ENCODE data around the gene KCTD2.
"Not testable (repeated sequence)": the region's sequence is repeated elsewhere in the genome, so short reads cannot be mapped to it uniquely, and the experiment has no call there.

The KCTD2 gene

DNA sequence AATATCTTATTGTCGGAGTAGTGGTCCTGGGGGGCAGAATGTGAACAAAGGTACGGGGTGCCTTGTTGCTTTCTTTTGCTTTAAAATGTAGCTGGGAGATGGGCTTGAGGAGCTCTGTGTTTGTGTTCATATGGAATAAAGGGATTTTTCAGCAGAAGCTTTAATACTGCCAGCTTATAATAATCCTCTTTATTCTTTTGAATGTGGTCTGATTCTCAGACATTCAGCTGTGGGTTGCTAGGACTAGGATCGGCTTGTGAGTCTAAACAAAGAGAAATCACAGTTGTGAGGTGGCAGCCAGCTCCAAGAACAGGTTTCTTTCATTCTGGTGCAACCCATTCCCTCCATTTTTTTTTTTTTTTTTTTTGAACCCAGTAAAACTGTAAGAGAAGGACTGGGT lies 27.3 kb upstream of the KCTD2 start:
- DNase-seq (ENCODE audit: low read depth, low spot score): no peak

DNA sequence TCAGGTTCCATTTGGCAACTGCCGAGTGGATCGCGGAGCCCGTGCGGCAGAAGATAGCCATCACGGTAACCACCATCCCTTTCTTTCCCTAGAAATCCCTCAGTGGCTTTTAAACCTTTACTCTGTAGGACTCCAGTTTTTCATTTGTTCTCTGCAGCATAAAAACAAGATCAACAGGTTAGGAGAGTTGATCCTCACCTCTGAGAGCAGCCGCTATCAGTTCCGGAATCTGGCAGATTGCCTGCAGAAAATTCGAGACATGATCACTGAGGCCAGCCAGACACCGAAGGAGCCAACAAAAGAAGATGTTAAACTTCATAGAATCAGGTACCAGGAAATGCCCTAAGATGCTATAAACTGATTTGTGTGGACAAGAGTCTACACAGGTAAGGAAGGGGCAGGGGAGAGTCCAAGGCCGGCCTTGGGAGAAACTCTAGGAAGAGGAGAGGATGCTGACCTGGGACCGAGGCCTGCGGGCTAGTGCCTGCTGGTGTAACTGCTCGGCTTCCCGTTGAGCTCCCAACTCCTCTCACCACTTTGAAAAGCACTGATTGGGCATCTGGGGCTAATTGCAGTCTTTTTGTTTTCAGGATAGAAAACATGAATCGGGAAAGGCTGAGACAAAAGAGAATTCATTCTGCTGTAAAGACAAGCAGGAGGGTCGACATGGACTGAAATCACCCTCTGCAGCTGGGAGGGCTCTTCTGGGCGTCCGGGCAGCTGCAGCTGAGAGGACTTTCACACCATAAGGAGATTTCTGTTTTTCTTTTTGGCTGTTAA lies 26.5 kb upstream of the KCTD2 start:
- DNase-seq (ENCODE audit: low read depth, low spot score): no peak

DNA sequence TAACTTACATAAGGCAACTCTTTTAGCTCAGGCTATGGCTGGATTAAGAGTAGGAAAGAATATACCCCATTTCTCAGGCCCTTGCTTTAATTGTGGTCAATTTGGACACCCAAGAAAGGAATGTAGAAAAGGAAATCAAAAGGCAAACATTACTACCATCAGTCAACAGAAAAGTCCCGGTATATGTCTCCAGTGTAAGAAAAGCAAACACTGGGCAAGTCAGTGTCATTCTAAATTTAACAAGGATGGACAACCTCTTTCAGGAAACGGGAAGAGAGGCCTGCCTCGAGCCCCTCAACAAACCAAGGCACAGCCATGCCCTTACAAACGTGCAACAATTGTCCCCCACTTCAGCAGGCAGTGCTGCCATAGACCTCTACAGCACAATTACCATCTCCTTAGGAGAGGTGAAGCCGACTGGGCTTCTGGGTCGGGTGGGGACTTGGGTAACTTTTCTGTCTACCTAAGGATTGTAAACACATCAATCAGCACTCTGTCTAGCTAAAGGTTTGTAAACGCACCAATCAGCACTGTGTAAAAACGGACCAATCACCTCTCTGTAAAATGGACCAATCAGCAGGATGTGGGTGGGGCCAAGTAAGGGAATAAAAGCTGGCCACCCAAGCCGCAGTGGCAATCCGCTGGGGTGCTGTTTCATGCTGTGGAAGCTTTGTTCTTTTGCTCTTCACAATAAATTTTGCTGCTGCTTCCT lies 22.2 kb upstream of the KCTD2 start:
- DNase-seq (ENCODE audit: low read depth, low spot score): no peak

DNA sequence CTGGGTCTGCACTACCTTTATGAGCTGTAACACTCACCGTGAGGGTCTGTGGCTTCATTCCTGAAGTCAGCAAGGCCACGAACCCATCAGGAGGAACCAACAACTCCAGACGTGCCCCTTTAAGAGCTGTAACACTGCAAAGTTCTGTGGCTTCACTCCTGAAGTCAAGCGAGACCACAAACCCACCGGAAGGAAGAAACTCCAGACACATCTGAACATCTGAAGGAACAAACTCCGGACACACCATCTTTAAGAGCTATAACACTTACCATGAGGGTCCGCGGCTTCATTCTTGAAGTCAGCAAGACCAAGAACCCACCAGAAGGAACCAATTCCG lies 21.7 kb upstream of the KCTD2 start:
- not testable (repeated sequence) for DNase-seq (ENCODE audit: low read depth, low spot score)

DNA sequence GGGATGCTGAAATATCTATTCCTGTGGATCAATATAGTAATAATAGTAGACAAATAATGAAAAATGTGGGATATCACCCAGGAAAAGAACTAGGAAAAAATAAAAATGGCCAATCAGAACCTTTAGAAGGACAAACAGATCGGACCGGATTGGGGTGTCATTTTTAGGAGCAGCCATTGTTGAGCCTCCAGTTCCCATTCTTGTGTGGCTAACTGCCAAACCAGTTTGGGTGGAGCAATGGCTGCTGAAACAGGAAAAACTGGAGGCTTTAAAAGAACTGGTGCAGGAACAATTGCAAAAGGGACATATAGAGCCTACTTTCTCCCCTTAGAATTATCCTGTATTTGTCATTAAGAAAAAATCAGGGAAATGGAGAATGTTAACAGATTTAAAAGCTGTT lies 20.4 kb upstream of the KCTD2 start:
- DNase-seq (ENCODE audit: low read depth, low spot score): not testable (repeated sequence)

DNA sequence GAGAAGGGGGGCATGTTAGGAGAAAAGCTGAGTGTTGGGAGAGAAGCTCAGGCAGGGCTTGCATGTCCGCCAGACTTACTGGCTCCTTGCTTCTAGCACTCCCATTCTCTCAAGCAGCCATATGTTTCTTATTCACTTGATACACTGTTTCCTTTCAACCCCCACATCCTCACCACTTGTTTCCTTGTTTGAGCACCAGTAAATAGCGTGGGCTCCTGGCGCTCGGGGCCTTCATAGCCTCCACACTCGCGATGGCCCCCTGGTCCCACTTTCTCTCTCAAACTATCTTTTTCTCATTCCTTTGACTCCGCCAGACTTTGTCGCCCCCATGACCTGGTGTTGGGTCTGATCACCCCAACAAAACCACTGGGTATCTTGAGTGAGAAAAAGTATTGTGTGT lies 16.9 kb upstream of the KCTD2 start:
- DNase-seq (ENCODE audit: low read depth, low spot score): no peak

DNA sequence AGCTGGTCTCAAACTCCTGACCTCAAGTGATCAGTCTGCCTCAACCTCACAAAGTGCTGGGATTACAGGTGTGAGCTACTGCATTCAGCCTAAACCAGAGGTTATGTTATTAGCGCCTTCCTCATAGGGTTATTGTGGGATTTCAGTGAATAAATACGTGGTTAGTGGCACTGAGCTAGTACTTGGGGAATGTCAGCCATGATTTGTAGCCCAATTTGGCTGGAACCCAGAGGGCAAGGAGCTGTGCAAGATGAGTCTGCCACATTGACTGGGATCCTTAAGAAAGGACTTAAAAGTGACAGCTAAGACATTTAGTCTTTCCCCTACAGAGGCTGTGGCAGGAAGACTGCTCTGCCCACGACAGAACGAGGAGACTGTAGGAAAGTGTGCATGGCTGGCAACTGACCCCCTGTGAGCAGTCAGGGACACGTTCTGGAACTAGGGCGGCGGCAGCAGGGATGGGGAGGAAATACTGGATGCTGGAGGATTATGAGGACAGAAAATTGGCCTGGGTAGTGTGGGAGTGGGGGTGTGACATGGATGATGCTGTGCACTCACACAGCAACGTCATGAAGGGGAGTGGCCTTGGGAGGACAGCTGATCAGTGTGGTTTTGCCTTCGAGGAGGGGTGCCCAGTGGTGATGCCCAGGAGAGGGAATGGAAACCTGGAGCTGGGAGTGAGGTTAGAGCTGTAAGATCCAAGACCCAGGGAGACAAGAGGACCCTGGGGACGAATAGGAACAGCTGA lies 14.9 kb upstream of the KCTD2 start:
- DNase-seq (ENCODE audit: low read depth, low spot score): no peak

DNA sequence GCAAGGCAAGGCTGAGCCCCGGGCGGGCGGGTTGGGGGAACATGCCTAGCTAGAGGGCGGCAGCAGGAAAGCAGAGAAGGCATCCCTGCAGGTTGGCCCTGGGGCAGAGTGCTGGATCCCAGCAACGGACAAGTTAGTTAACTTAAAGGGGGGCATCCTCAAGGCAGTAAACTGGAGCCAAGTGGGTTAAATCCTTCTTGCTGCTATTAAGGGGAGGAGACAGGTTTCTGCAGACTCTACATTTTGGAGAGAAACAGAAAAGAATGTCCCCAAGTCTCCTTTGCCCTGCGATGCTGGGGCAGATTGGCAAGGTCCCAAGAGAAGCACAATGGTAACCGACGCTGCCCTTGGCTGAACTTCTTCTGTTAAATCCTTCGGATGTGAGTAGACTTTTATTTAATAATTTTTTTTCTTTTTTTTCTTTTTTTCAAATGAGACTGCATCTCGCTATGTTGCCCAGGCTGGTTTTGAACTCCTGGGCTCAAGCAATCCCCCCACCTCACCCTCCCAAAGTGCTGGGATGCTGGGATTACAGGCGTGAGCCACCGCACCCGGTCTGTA lies 14.2 kb upstream of the KCTD2 start:
- DNase-seq (ENCODE audit: low read depth, low spot score): no peak

DNA sequence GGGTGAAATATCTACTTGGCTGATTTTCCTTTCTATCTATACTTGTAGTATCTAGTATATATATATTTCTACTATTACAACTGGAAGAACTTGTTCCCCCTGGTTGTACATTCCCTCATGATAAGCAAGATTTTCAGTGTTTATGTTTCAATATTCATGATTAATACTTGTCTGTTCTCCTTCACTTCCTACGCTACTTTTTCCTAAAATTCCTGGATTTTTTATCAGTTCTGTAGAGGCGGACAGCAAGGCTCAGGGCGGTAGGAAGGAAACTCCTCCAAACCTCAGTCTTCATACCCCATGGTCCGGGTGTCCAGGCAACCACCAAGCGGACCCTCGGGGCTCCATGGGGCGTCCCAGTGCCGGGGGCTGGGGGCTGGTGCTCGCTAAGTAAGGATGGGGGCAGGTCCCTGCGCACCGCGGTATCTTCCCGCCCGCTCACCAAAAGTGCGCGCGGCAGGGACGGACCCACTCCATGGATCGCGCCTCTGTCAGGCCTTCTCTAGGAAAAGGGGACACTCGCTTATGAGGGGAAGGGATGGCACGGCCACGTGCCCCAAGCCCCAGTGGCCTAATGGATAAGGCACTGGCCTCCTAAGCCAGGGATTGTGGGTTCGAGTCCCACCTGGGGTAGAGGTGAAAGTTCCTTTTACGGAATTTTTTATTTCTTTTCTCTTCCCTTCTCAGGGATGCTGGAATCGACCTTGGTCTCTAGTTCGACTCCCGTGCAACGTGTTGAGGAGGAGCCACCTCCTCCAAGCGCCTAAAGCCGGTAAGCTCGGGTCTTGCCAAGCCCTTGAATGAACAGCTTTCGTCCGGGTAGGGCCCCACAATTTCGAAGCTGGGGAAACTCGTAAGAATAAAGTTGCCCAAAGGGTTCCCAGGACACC lies 13.4 kb upstream of the KCTD2 start:
- peak; percentile 68 for DNase-seq (ENCODE audit: low read depth, low spot score)

DNA sequence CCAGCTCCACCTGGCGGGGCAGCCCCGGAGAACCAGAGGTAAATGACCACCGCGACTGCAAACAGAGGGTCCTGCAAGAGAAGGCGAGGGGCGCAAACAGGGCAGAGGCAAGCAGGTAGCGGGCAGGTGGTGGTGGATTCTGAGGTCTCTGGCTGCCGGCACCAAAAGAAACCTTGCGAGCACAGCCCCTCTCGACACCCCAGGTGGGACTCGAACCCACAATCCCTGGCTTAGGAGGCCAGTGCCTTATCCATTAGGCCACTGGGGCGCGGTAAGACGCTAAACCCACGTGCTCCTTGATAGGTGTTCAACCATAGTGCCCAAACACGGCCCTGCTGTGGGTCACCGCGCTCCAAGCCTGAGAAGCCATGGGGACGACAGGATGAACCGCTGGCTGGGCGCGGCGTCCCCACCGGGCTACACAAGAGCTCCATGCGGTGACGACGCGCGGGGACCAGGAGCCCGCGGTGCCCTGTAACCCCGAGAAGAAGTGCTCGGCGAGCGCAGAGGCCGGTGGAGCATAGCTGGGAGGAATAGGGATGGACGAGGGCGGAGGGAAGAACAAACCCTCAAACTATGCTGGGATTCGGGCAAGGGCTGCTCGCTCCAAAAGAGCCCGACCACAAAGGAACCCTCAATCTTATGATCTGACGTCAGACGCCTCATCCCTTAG lies 12.7 kb upstream of the KCTD2 start:
- DNase-seq (ENCODE audit: low read depth, low spot score): no peak

DNA sequence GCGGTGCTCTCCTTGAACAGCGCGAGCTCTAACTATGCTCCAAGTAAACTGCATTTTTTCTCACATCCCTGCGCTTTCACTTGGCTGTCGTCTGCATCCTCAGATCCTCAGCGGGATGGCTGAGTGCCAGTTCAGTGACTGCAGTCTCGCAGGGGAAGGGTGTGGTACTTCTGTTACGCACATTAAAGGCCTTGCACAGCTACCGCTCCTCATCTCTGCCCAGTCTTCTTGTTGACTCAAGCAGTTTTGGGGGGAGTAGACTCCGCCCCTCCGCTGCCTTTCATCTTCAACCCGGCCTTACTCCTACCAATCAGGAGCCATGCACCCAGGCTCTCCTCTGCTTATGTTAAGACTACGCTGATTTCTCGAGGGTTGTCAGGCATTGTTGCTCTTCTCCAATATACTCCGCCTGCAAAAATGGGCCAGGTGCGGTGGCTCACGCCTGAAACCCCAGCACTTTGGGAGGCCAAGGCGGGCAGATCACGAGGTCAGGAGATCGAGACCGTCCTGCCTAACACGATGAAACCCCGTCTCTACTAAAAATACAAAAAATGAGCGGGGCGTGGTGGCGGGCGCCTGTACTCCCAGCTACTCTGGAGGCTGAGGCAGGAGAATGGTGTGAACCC lies 10.3 kb upstream of the KCTD2 start:
- DNase-seq (ENCODE audit: low read depth, low spot score): no peak

DNA sequence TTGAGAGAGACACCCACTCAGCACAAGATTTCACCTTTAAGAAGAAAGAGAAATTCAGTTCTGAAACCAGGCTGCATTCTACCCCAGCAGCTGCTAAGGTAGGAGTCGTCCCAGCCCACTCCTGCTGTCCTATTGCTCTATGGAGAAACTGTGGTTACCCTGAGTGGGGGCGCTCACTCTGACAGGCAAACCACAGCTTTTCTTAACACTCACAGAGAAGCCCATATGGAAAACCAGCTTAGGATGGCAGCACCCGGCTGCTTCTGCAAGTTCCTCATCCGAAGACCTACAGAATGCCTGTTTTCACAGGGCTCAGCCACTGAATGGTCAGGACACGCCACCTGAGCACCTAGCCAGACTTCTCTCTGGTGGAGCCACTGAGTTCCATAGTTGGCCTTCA lies 7.8 kb upstream of the KCTD2 start:
- no peak for DNase-seq (ENCODE audit: low read depth, low spot score)

DNA sequence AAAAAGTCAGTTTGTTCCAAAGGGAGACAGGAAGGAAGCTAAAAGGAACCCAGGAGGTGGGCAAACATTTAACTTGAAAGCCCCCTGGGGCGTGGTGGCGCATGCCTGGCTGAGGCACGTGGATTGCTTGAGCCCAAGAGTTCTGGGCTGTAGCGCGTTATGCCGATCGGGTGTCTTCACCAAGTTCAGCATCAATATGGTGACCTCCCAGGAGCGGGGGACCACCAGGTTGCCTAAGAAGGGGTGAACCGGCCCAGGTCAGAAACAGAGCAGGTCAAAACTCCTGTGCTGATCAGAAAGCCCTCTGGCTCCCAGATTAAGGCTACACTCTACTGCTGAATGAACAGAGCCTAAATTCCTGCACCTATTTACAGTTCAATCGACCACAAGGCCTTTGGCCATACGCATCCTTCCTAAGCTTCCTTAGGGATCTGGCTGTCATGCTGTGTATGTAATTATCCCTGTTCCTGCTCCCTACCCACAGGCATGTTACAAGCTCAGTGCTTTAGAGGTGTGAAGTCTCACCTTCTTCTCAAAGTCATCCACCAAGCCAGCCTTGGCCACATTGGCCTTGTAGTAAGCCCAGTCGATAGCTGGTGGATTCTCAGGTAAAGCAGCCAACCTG lies 5.3 kb upstream of the KCTD2 start:
- no peak for DNase-seq (ENCODE audit: low read depth, low spot score)

DNA sequence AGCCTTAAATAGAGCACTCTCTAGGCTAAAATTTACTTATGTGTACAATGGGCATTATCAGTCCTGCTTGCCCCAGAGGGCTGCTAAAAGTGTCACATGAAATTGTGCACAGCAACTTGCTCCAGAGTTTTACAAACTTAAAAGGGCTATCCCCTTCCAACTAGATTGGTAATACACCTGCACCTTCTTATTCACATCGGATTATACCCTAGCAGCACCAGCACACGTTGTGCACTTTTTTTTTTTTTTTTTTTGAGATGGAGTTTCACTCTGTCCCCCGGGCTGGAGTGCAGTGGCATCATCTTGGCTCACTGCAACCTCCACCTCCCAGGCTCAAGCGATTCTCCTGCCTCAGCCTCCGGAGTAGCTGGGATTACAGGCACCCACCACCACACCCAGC lies 3.2 kb upstream of the KCTD2 start:
- not testable (repeated sequence) for DNase-seq (ENCODE audit: low read depth, low spot score)

DNA sequence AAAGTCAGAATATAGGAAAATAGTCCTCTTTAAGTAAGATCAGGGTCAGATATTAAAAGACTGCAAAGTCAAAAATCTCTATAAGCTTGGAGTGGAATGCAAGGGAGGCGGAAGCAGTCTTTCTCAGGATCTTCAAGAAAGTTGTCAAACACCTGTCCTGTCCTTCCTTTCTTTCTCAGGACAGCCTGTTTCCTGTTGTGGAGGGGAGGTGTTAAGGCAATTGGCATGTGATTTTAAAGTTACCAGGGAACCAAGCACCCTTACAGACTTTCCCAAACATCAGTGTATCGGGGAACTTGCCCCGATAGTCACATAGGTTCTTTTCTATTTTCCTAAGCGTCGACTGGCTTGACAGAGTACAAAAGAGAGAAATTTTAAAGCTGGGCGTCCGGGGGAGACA lies 2.3 kb upstream of the KCTD2 start:
- DNase-seq (ENCODE audit: low read depth, low spot score): no peak

DNA sequence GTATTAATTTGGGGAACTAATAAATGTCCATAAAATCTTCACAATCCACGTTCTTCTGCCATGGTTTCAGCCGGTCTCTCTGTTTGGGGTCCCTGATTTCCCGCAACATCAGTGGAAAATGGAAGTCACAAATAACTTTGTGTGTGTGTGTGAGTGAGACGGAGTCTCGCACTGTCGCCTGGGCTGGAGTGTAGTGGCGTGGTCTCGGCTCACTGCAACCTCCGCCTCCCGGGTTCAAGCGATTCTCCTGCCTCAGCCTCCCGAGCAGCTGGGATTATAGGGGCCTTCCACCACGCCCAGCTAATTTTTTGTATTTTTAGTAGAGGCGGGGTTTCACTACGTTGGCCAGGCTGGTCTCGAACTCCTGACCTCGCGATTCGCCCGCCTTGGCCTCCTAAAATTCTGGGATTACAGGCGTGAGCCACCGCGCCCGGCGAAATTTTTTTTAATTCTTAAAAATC lies 1.0 kb upstream of the KCTD2 start:
- not testable (repeated sequence) for DNase-seq (ENCODE audit: low read depth, low spot score)

DNA sequence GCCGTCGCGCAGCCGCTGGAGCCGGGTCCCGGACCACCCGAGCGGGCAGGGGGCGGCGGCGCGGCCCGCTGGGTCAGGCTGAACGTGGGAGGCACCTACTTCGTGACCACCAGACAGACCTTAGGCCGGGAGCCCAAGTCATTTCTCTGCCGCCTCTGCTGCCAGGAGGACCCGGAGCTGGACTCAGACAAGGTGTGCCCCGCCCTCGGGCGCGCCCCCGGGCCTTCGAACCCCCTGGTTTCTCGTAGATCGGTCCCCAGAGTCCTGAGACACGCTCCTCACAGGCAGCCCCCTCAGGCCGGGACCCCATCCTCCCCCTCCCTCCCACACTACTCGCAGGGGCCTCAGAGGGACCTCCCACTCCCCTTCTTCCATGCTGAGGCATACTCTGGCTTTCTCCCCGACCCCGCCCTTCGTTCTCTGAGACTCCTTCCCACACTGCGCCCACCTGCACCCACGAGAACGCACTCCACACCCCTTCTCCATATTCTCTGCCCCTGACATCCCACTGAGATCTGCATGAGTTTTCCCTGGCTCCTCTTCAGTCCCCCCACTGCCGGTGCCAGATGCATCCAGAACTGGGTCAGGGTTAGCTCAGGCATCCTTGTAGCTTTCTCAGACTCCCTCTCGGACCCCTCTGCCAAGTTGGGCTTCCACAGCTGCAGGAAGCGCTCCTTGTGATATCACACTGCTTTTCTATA lies 523 bp downstream of the KCTD2 start:
- no peak for DNase-seq (ENCODE audit: low read depth, low spot score)

DNA sequence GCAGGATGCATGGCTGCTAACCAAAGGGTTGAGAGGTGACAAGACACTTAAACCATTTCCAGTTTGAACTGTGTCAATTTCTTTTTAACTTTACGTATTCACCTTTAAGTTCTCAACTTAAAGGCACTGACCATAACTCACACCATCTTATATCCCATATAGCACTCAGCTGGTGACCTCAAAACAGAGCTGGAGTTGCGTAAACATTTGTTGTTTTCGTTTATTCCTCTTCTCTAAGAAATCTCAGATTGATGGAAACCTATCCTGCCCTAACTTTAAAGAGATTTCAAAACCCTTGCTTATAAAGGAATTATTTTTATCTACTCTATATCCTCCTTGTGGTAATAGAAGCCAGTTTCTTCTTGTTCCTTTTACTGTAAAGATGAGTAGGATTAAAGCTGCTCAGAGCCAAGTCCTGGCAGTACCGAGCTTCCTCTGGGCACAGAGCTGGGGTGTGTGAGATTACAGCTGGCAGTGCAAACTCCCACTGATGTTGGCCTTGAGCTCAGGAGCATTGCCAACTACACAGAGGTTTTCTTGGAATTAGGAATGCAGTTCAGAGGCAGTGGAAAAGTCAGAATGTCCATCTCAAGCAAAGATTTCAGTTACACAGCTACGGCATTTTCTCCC lies 1.3 kb downstream of the KCTD2 start:
- no peak for DNase-seq (ENCODE audit: low read depth, low spot score)

DNA sequence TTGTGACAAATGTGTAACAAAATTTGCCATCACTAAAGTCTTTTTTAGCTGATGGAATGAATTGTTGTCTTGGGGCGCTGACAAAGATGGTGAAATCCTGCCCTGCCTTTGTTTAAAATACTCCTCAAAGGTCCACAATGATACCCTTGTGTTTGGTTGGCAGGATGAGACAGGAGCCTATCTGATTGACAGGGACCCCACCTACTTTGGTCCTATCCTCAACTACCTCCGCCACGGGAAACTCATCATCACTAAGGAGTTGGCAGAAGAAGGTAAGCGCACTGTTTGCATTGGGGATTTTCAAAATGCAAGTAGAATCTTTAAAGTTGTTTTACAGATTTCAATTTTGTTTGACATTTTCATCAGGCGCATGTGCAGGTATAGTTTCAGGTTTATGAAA lies 2.0 kb downstream of the KCTD2 start:
- DNase-seq (ENCODE audit: low read depth, low spot score): no peak

All from iPS DF 19.7 (cell line).